Neutrophil (primary cell): ENCODE measurements around the gene NUB1.

Experiments used
- H3K27ac ChIP-seq: fragments of 200-600 bp; sonication (generic); 2 replicates; pipeline ENCODE4 v1.5.1; 2016; ENCODE audit warnings: mild to moderate bottlenecking, moderate library complexity
- H3K27me3 ChIP-seq: fragments of 200-600 bp; sonication (generic); 2 replicates; pipeline ENCODE4 v1.6.0; 2016; ENCODE audit warnings: mild to moderate bottlenecking
- H3K36me3 ChIP-seq: fragments of 200-600 bp; sonication (generic); 2 replicates; pipeline ENCODE4 v1.5.1; 2017
- H3K4me1 ChIP-seq, 2 experiments: fragments of 200-600 bp in 1 of 2; sonication (generic) in 1 of 2; 1 replicate in 1 of 2; 2 replicates in 1 of 2; pipeline versions ENCODE4 v1.5.1 to v1.6.1; 2013 to 2016; ENCODE audit warnings: low read depth in 1 of 2, low read length in 1 of 2, mild to moderate bottlenecking in 1 of 2, moderate library complexity in 1 of 2; ENCODE audit not compliant: control insufficient read depth in 1 of 2, insufficient read depth in 1 of 2
- H3K4me3 ChIP-seq, 2 experiments: fragments of 200-600 bp in 1 of 2; sonication (generic) in 1 of 2; 1 replicate in 1 of 2; 2 replicates in 1 of 2; pipeline ENCODE4 v1.5.1; 2013 to 2016; ENCODE audit warnings: low read depth in 1 of 2, low read length in 1 of 2, mild to moderate bottlenecking in 1 of 2, moderate library complexity in 1 of 2
- H3K9me3 ChIP-seq: fragments of 200-600 bp; sonication (generic); 2 replicates; pipeline ENCODE4 v1.5.1; 2016
- CTCF ChIP-seq: fragments of 200-600 bp; sonication (generic); IDR thresholded peaks from 2 replicates; pipeline ENCODE4 v1.5.1; 2016; ENCODE audit warnings: antibody characterized with exemption

NUB1 gene

GRCh38 chr7:151420144-151420543 lies 78.5 kb downstream of the NUB1 start:
- no peaks in the 10 kb centered on the region for H3K9me3 ChIP-seq
- H3K4me3 ChIP-seq = no peak overlapping the region
- H3K4me1 ChIP-seq = peaks cover 4 to 9% of the 10 kb centered on the region in 2 experiments
- no peaks in the 10 kb centered on the region for H3K27me3 ChIP-seq
- no peak overlapping the region for H3K27ac ChIP-seq
- H3K36me3 ChIP-seq = no peaks in the 10 kb centered on the region
- TF ChIP-seq CTCF = no peak

DNA sequence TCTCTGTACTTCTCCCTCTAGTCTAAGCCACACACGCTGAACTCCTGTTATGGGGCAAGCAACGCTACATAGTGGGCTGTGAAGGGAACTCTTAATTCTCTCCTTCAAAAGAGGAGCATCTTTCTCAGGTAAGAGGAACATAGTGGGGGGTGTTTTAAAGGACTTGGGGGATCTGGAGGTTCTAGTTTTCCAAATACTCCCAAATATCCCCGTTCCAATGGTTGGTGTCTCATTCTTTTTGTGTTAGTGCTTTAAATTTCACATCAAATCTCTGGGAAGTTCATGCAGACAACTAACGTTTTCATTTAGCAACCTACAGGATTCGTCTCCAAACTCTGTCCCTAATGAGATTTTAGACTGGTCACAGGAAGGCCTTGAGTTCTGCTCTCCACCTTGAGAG lies 80.6 kb downstream of the NUB1 start:
- no peaks in the 10 kb centered on the region for H3K9me3 ChIP-seq
- no peak for TF ChIP-seq CTCF
- H3K4me3 ChIP-seq = no peak overlapping the region
- no peaks in the 10 kb centered on the region for H3K4me1 ChIP-seq
- H3K36me3 ChIP-seq = no peaks in the 10 kb centered on the region
- H3K27me3 ChIP-seq = no peaks in the 10 kb centered on the region
- no peak overlapping the region for H3K27ac ChIP-seq

- no peak overlapping the region for H3K27ac ChIP-seq
- H3K36me3 ChIP-seq = no peaks in the 10 kb centered on the region
- H3K4me3 ChIP-seq = no peak overlapping the region
- TF ChIP-seq CTCF = no peak
- no peaks in the 10 kb centered on the region for H3K27me3 ChIP-seq
- H3K9me3 ChIP-seq = no peaks in the 10 kb centered on the region
- H3K4me1 ChIP-seq = no peaks in the 10 kb centered on the region
Observed at GRCh38 chr7:151423226-151423625, 81.6 kb downstream of the NUB1 start.

GRCh38 chr7:151423936-151424335 lies 82.3 kb downstream of the NUB1 start:
- TF ChIP-seq CTCF = no peak
- Histone ChIP-seq H3K36me3 (no peaks in the 10 kb centered on the region), H3K9me3 (no peaks in the 10 kb centered on the region), H3K27me3 (no peaks in the 10 kb centered on the region), H3K4me3 (no peak overlapping the region), H3K27ac (no peak overlapping the region), H3K4me1 (no peaks in the 10 kb centered on the region)

- Histone ChIP-seq H3K9me3 (no peaks in the 10 kb centered on the region), H3K36me3 (no peaks in the 10 kb centered on the region), H3K4me3 (no peak overlapping the region), H3K27me3 (peaks cover 4% of the 10 kb centered on the region), H3K4me1 (no peaks in the 10 kb centered on the region), H3K27ac (no peak overlapping the region)
- no peak for TF ChIP-seq CTCF
Observed at GRCh38 chr7:151424799-151425198, 83.2 kb downstream of the NUB1 start.
